Limb (tissue), 2 donors: ENCODE measurements around the gene SMYD3.
"Not testable (repeated sequence)": the region's sequence is repeated elsewhere in the genome, so short reads cannot be mapped to it uniquely, and the experiment has no call there.

ENCODE experiments used
- DNase-seq, 2 donors: peaks; one replicate each; pipeline ENCODE4 v3.0.0-alpha.2; 2016; ENCODE audit errors: extremely low spot score in 2 of 2

SMYD3 gene

GRCh38 chr1:246364415-246364941 is 142.6 kb downstream of the SMYD3 start:
- DNase-seq = no peak

GRCh38 chr1:246357014-246357598 is 150.0 kb downstream of the SMYD3 start:
- DNase-seq = not testable (repeated sequence)

GRCh38 chr1:246355411-246356230 is 151.5 kb downstream of the SMYD3 start:
- peak in 1 of 2 donors; percentile 29 for DNase-seq

DNA sequence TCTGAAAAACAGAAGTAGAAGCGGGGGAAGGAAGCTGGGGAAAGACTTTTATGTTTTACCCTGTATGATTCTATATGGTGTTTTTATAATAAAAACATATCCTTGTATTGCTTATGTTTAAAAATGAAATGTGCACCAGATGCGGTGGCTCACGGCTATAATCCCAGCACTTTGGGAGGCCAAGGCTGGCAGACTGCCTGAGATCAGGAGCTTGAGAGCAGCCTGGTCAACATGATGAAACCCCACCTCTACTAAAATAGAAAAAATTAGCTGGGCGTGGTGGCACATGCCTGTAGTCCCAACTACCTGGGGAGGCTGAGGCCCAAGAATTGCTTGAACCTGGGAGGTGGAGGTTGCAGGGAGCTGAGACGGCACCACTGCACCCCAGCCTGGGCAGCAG is 155.4 kb downstream of the SMYD3 start:
- no peak for DNase-seq

DNA sequence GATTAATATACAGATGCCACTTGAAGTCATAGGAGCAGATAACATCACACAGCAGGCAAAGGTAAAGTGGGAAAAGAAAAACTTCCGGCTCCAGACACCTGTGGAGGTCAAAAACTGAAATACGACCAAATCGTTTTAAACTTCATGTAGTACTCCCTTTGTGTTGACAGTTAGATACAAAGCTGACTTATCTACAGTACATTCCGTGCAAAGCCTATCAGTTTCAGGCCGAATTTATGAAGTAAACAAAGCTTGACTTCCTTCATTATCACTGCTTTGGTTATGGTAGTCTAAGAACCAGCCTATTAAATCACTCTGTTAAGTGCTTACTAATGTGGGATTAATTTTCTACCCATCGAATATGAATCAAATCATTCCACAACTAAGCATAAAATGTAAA is 156.3 kb downstream of the SMYD3 start:
- DNase-seq = no peak

DNA sequence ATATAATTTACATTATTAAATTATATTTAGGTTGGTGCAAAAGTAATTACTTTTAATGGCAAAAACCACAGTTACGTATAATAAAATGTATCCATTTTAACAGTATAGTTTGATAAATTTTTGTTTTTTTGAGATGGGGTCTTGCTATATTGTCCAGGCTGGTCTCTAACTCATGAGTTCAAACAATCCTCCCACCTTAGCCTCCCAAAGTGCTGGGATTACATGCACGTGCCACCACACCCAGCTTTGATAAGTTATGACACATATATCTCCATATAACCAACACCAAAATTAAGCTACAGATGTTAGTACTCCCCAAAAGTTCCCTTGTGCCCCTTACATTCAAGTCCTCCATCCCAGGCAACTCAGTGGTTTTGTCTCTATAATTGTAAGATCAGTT is 163.1 kb downstream of the SMYD3 start:
- no peak for DNase-seq

DNA sequence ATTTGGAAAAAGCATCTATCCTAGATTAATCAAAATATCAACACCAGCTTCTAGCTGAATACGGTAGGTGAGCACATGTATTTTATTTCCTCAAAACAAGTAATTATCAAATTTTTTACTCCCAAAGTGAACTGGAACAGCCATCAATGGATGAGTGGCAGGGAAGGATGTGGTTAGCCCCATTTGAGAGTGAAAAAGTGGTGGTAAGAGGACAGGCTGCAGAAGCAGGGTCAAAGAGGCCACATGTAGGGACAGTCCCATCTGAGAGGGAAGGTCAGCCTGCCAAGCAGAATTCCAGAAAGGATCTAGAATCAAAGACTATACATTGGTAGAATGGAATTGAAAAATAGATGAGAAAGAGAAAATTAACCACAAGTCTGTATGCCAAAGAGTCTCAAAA is 163.8 kb downstream of the SMYD3 start:
- no peak for DNase-seq

- no peak for DNase-seq
Measured at GRCh38 chr1:246338546-246338945, 168.5 kb downstream of the SMYD3 start.

DNA sequence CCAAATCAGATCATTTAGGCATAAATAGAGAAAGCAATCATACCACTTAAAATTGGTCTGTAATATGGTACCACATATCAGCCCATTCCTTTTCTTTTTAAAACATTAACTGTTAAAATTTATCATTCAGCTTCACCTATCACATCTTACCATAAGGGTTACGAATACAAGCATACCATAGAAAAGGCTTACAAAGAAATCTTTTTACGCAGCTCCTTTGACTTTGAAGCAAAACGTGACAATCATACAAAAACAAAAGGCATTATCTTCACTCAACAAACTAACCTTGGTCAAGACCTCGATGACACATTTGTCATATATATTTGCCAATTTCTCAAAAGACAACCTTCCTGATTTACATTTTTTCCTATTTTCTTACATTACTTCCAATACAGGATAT is 169.0 kb downstream of the SMYD3 start:
- no peak for DNase-seq

- no peak for DNase-seq
Measured at GRCh38 chr1:246335151-246335550, 171.9 kb downstream of the SMYD3 start.

DNA sequence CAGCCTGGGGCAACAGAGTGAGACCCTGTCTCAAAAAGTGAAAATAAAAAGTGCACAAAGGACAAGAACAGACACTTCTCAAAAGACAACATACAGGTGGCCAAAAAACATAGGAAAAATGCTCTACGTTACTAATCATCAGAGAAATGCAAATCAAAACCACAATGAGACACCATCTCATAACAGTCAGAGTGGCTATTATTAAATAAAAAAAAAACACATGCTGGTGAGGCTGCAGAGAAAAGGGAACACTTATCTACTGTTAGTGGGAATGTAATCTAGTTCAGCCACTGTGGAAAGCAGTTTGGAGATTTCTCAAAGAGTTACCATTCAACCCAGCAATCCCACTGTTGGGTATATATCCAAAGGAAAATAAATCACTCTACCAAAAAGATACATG is 173.2 kb downstream of the SMYD3 start:
- no peak for DNase-seq

- DNase-seq = no peak
Measured at GRCh38 chr1:246332078-246332477, 175.0 kb downstream of the SMYD3 start.

- DNase-seq = no peak
Measured at GRCh38 chr1:246329900-246330299, 177.2 kb downstream of the SMYD3 start.

GRCh38 chr1:246329292-246329691 is 177.8 kb downstream of the SMYD3 start:
- not testable (repeated sequence) for DNase-seq

- no peak for DNase-seq
Measured at GRCh38 chr1:246324711-246325110, 182.4 kb downstream of the SMYD3 start.

GRCh38 chr1:246324033-246324432 is 183.0 kb downstream of the SMYD3 start:
- DNase-seq = not testable (repeated sequence)

DNA sequence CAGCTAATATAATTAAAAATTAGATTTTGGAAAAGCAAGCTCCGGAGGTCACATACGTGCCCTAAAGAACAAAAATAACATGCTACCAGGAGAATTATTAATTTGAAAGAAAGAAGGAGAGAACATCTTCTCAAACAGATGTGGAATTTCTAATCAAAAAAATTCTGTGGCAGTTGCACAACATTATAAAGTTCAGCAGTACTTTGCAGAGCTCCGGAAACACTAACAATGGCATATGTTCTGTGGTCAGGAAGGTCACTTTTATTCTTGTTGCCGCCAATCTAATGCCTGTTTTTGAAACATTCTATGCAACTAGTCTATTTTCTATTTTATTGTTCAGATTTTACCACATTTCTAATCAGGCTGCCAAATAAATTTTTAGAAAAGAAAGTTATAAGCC is 186.8 kb downstream of the SMYD3 start:
- DNase-seq = no peak

DNA sequence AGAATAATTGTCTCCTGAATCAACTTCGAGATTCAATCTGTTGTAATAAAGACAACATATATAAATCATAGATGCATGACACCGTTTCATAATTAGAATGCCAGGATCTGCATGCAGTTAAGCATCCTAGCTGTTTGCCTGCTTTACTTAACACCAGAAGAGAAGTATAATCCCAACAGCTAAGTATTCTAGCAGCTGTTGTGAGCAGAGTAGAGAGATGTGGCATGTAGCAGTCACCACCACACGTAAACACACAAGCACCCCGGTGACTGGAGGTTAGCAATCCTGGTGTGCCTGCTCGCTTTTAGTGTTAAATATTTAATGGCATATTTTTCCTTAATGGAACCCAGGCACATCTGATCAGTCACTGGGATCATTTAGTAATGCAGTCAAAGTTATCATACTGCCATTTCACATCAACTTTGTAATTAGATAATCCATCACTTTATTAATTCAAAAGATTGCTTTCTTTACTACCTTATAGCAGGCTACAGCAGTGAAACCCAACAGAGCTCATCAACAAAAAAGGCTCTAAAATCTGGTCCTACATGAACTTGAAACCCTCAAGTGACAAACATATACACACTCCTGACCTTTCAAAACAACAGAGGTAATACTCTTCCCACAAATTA is 187.9 kb downstream of the SMYD3 start:
- no peak for DNase-seq

- DNase-seq = no peak
Measured at GRCh38 chr1:246318622-246319021, 188.5 kb downstream of the SMYD3 start.

DNA sequence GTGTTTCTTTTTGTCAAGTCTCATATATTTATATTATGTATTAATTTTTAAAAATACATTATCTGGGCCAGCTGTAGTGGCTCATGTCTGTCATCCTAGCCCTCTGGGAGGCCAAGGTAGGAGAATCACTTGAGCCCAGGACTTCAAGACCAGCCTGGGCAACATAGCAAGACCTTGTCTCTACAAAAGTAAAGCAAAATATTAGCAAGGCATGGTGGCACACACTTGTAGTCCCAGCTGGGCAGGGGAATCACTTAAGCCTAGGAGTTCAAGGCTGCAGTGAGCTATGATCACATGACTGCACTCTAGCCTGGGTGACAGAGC is 189.1 kb downstream of the SMYD3 start:
- DNase-seq = no peak

DNA sequence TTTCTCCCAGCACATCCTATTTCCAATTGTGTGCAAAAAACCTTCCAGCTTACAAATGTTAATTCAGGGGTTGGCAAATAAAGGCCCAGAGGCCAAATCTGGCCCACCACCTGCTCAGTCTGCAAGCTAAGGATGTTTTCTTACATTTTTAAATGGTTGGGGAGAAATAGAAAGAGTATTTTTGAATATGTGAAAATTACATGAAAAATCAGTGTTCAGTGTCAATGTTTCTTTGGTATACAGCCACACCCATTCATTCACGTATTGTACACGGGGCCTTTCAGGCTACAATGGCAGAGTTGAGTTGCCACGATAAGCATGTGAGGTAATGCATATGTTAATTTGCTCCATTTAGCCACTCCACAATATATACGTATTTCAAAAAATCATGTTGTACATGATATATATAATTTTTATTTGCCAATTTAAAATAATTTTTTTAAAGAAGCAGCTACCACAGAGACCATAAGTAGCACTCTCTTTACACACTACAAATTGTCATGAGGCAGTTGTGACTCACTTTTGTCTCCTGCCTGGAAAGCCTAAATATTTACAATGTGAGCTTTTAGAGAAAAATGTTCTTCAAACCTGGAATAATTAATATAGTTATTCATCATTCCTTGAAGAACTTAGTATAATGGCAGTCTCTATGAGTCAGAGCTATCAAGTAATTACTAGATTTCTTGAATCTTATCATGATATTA is 189.6 kb downstream of the SMYD3 start:
- DNase-seq = no peak

DNA sequence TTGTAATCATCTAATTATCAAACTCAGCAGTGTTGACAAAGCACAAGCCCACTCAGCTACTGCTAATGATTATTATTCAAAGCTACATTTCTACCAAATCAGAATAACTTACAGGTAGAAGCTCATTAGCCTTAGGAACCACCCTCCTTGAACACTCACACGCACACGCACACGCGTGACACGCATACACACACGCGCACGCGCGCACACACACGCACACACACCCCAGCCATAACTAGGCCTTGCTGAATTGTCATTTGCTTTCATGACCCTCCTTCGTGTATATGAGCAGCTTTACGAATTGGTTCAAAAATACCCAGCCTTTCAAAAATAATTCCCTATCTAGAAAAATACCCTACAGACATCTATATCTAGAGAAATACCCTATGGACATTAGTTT is 195.6 kb downstream of the SMYD3 start:
- no peak for DNase-seq
